ENCODE data around the gene KLK5.

GRCh38 chr19:50933640-50934039 is 19.2 kb downstream of the KLK5 start:
- no peak for TF ChIP-seq CTCF (IDR thresholded peaks at IDR 0.05)
- TF ChIP-seq EZH2 (IDR thresholded peaks at IDR 0.05; ENCODE audit: borderline replicate concordance, insufficient read depth, low read depth, low read length, poor library complexity, severe bottlenecking) = no peak
